Measurements from ENCODE around the gene IGSF21. TPM values are rescaled to one million over a fixed set of nuclear protein-coding genes. Genes with fewer than 3 reads are reported as not detected.

IGSF21 gene
- total and polyA plus RNA-seq, 4 donors = 0.31 to 1.5 (median 0.88) TPM

GRCh38 chr1:18239671-18240070 is 132.1 kb downstream of the IGSF21 start:
- H3K36me3 ChIP-seq (ENCODE audit: control insufficient read depth in 4 of 4, insufficient read depth in 3 of 4, low read depth in 1 of 4, low read length in 3 of 4) = no peaks in the 10 kb centered on the region
- peaks cover 0 to 2% (median 0%) of the 10 kb centered on the region in 4 donors for H3K9me3 ChIP-seq (ENCODE audit: control insufficient read depth in 4 of 4, low read length in 3 of 4)
- 76% methylated on average over 4 of the region's 4 CpGs for WGBS
- H3K4me3 ChIP-seq (ENCODE audit: low read depth in 1 of 3, low read length in 3 of 3) = no peak overlapping the region
- TF ChIP-seq REST (IDR thresholded peaks at IDR 0.05) (no peak), CTCF (IDR thresholded peaks at IDR 0.05; ENCODE audit: low read depth, low read length, missing input control) (no peak), FOXA1 (IDR thresholded peaks at IDR 0.05) (no peak), ZBTB33 (IDR thresholded peaks at IDR 0.05) (no peak), GABPA (IDR thresholded peaks at IDR 0.05 in 1 of 2, conservative IDR thresholded peaks at IDR 0.05 in 1 of 2) (no peak), SP1 (IDR thresholded peaks at IDR 0.05) (no peak), YY1 (IDR thresholded peaks at IDR 0.05) (no peak), TAF1 (conservative IDR thresholded peaks at IDR 0.05) (no peak), FOXA2 (IDR thresholded peaks at IDR 0.05) (no peak), JUND (IDR thresholded peaks at IDR 0.05) (no peak), EGR1 (IDR thresholded peaks at IDR 0.05; ENCODE audit: low read depth in 2 of 2) (no peak), MAX (IDR thresholded peaks at IDR 0.05) (no peak), HNF4A (conservative IDR thresholded peaks at IDR 0.05) (no peak)
- no peak overlapping the region for H3K9ac ChIP-seq (ENCODE audit: low read depth in 1 of 2, low read length in 2 of 2)
- peaks cover 0 to 9% (median 1%) of the 10 kb centered on the region in 4 donors for H3K27me3 ChIP-seq (ENCODE audit: control insufficient read depth in 4 of 4, insufficient read depth in 4 of 4, low read length in 3 of 4)
- H3K27ac ChIP-seq (ENCODE audit: low read depth in 1 of 2, low read length in 2 of 2) = no peak overlapping the region
- DNase-seq (ENCODE audit: low spot score) = no peak
- no peaks in the 10 kb centered on the region for H3K4me1 ChIP-seq (ENCODE audit: control insufficient read depth in 4 of 4, insufficient read depth in 4 of 4, low read length in 3 of 4)

GRCh38 chr1:18240906-18241305 is 133.3 kb downstream of the IGSF21 start:
- DNase-seq (ENCODE audit: low spot score) = no peak
- peaks cover 0 to 9% (median 1%) of the 10 kb centered on the region in 4 donors for H3K27me3 ChIP-seq (ENCODE audit: control insufficient read depth in 4 of 4, insufficient read depth in 4 of 4, low read length in 3 of 4)
- H3K9ac ChIP-seq (ENCODE audit: low read depth in 1 of 2, low read length in 2 of 2) = no peak overlapping the region
- TF ChIP-seq RAD21 (IDR thresholded peaks at IDR 0.05) (no peak), MAX (IDR thresholded peaks at IDR 0.05) (no peak), REST (IDR thresholded peaks at IDR 0.05) (no peak), ATF3 (IDR thresholded peaks at IDR 0.05) (no peak), NR2F2 (IDR thresholded peaks at IDR 0.05) (no peak), FOXA1 (IDR thresholded peaks at IDR 0.05) (no peak), JUND (IDR thresholded peaks at IDR 0.05) (no peak), FOXA2 (IDR thresholded peaks at IDR 0.05) (no peak), CTCF (IDR thresholded peaks at IDR 0.05; ENCODE audit: low read depth, low read length, missing input control) (no peak)

More at GRCh38 chr1:18240906-18241305, 133.3 kb downstream of the IGSF21 start:
- no peaks in the 10 kb centered on the region for H3K36me3 ChIP-seq (ENCODE audit: control insufficient read depth in 4 of 4, insufficient read depth in 3 of 4, low read depth in 1 of 4, low read length in 3 of 4)
- no peak overlapping the region for H3K4me3 ChIP-seq (ENCODE audit: low read depth in 1 of 3, low read length in 3 of 3)
- WGBS = 2% methylated on average over 1 of the region's 1 CpG
- H3K9me3 ChIP-seq (ENCODE audit: control insufficient read depth in 4 of 4, low read length in 3 of 4) = peaks cover 0 to 2% (median 0%) of the 10 kb centered on the region in 4 donors
- no peaks in the 10 kb centered on the region for H3K4me1 ChIP-seq (ENCODE audit: control insufficient read depth in 4 of 4, insufficient read depth in 4 of 4, low read length in 3 of 4)
- no peak overlapping the region for H3K27ac ChIP-seq (ENCODE audit: low read depth in 1 of 2, low read length in 2 of 2)

Measured in liver (tissue), 9 donors.